ENCODE measurements around the gene ALMS1.
"Not testable (repeated sequence)": the region's sequence is repeated elsewhere in the genome, so short reads cannot be mapped to it uniquely, and the experiment has no call there.

The ALMS1 gene, protein sequence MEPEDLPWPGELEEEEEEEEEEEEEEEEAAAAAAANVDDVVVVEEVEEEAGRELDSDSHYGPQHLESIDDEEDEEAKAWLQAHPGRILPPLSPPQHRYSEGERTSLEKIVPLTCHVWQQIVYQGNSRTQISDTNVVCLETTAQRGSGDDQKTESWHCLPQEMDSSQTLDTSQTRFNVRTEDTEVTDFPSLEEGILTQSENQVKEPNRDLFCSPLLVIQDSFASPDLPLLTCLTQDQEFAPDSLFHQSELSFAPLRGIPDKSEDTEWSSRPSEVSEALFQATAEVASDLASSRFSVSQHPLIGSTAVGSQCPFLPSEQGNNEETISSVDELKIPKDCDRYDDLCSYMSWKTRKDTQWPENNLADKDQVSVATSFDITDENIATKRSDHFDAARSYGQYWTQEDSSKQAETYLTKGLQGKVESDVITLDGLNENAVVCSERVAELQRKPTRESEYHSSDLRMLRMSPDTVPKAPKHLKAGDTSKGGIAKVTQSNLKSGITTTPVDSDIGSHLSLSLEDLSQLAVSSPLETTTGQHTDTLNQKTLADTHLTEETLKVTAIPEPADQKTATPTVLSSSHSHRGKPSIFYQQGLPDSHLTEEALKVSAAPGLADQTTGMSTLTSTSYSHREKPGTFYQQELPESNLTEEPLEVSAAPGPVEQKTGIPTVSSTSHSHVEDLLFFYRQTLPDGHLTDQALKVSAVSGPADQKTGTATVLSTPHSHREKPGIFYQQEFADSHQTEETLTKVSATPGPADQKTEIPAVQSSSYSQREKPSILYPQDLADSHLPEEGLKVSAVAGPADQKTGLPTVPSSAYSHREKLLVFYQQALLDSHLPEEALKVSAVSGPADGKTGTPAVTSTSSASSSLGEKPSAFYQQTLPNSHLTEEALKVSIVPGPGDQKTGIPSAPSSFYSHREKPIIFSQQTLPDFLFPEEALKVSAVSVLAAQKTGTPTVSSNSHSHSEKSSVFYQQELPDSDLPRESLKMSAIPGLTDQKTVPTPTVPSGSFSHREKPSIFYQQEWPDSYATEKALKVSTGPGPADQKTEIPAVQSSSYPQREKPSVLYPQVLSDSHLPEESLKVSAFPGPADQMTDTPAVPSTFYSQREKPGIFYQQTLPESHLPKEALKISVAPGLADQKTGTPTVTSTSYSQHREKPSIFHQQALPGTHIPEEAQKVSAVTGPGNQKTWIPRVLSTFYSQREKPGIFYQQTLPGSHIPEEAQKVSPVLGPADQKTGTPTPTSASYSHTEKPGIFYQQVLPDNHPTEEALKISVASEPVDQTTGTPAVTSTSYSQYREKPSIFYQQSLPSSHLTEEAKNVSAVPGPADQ (N-terminal part only)

DNA sequence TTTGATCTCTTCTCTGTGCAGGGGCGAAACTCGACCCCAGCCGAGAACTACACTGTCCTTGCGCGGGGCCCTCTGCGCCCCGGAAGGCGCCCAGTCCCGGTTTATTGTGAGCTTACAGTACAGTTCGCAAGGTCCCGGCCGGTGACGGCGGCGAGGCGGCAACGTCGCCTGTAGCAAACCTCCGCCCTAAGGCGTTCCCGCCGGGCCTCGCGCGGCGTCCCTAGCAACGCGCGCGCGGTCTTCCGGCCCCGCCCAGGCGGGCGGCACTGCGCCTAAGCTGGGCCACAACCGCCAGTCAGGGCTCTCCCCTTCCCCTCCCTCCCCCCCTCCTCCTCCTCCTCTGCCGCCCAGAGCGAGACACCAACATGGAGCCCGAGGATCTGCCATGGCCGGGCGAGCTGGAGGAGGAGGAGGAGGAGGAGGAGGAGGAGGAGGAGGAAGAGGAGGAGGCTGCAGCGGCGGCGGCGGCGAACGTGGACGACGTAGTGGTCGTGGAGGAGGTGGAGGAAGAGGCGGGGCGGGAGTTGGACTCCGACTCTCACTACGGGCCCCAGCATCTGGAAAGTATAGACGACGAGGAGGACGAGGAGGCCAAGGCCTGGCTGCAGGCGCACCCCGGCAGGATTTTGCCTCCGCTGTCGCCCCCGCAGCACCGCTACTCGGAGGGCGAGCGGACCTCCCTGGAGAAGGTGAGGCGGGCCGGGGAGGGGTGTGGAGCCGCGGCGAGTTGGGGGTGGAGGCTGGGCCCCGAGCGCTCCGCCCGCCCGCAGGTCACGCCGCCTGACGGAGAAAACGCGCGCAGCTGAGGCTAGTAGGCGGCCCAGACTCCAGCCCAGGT lies at the start of gene ALMS1:
TSS of gene ALMS1 (plus strand) at position 333 of the 838 bp plus-strand sequence. CDS start at position 366, 33 bp downstream.
- DNase-seq (ENCODE audit: low read depth), result peak; percentile 74

DNA sequence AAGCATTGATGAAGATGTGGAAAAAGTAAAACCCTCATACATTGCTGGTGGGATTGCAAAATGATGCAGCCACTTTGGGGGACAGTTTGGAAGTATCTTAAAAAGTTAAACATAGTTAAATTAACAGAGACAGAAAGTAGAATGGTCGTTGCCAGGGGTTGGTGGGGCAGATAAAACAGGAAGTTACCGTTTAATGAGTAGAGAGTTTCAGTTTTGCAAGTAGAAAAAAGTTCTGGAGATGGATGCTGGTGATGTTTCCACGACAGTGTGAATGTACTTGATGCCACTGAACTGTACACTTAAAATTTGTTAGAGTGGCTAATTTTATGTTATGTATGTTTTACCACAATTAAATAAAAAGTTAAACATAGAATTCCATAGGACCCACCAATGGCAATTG lies 47.8 kb upstream of the ALMS1 start:
- no peak for DNase-seq (ENCODE audit: low read depth)

GRCh38 chr2:73339201-73339600 lies 46.4 kb upstream of the ALMS1 start:
- no peak for DNase-seq (ENCODE audit: low read depth)

DNA sequence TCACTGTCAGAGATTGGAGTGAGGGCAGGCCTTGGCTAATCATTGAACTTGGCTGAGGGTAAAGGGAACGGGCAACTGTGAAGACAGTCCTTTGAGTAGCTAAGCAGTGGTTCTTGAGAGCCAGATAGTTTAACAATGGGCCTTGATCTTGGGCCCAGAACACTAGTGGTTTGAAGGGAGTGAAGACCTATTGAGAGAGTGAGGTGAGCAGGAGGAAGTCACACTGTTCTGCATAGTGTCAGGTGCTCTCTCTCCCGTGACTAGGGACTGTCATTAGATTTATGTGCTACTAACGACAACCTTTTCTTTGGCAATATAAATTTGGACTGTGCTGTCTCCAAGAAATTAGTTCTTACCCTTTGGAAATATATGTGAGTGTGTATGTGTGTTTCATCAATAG lies 44.6 kb upstream of the ALMS1 start:
- DNase-seq (ENCODE audit: low read depth), result no peak

DNA sequence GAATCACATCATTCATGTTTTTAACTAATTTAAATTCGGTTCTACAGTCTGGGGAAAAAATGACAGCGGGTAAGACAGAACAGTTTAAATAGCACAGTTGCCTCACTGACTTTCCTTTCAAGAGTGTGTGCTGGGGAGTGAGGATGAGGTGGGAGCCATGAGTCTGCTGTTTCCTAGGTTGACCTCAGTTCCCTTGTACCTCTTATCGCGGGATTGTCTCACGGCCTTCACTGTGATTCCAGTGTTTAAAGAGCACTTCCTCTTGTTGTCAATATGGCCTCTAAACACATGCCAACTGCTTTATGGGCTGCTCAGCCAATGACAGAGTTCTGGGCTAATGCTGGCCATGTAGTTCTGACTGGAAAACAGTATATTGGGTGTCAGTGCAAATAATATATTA lies 41.6 kb upstream of the ALMS1 start:
- DNase-seq (ENCODE audit: low read depth), result no peak

DNA sequence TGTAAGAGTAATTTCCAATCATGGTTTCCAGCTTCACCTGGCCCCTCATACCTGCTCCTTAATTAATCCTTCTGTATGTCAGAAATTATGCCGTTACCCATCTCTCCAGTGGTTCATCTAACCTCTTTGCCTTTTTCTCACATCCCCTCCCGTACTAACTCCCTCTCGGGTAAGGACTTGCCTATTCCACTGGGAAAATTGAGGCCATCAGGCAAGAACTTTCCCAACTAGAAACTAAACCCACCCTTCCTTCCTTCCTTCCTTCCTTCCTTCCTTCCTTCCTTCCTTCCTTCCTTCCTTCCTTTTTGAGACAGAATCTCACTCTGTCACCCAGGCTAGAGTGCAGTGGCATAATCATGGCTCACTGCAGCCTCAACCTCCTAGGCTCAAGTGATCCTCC lies 40.9 kb upstream of the ALMS1 start:
- DNase-seq (ENCODE audit: low read depth), result not testable (repeated sequence)

GRCh38 chr2:73350035-73350691 lies 35.5 kb upstream of the ALMS1 start:
- no peak for DNase-seq (ENCODE audit: low read depth)

- DNase-seq (ENCODE audit: low read depth), result no peak
Observed at GRCh38 chr2:73356097-73356496, 29.5 kb upstream of the ALMS1 start.

DNA sequence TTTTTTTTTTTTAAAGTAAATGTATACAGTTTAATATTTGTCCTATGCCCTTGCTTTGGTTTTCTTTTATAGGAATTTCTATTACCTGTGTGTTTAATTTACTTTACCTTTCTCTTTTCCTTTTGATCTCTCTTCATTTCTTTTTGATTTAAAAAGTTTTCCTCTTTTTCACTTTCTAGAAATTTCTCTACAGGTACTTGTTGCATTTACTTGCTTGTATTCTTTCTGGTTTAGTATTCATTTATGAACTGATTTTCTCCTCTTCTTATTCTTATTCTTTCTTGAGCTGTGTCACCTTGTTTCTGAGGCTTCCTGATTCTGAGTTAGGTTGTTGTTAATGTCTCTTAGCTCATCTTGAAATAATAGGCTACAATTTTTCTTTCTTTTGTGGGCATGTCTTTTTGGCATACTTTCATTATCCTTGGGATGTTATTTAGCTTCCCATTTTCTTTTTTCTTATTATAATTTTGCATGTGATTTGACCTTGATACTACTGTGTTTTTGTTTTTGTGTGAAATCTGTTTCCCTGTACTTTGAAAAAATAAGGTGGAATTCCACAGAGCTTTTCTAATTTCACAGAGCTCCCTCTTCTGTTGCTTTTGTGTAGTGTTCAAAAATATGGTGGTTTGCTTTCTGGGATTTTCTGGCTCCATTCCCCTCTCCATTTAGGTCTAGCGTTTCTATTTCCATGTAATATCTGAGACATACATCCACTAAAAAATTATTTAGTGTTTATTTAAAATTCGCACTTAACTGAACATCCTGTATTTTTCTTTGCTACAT lies 25.5 kb upstream of the ALMS1 start:
- DNase-seq (ENCODE audit: low read depth), result no peak

GRCh38 chr2:73366060-73366459 lies 19.6 kb upstream of the ALMS1 start:
- no peak for DNase-seq (ENCODE audit: low read depth)

GRCh38 chr2:73368781-73369180 lies 16.9 kb upstream of the ALMS1 start:
- DNase-seq (ENCODE audit: low read depth), result no peak

DNA sequence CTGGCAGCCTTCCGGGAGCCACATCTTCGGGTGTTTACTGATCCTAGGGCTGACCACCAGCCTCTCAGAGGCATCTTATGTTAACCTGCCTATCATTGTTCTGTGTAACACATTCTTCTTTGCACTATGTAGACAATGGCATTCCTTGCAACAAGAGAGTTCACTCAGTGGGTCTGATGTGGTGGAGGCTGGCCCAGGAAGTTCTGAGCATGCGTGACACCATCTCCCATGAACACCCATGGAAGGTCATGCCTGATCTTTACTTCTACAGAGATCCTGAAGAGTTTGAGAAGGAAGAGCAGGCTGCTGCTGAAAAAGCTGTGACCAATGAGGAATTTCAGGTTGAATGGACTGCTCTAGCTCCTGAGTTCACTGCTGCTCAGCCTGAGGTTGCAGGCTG lies 15.3 kb upstream of the ALMS1 start:
- no peak for DNase-seq (ENCODE audit: low read depth)

- DNase-seq (ENCODE audit: low read depth), result no peak
Observed at GRCh38 chr2:73373344-73373743, 12.3 kb upstream of the ALMS1 start.

DNA sequence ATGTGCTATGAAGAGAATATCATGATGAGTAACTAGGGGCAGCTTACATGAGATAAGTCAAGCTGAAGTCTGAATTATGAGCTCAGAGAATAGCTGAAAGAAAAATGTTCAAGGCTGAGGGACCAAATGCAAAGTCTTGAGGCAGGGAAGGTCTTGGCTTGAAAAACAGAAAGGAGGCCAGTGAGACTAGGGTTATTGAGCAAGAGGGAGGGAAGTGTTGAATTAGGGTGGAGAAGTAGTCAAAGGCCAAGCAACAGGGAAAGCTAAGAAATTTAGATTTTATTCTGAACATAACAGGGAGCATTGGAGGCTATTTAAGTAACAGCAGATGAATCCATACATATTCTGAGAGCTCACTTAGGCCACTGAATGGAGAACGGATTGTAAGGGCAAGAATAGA lies 11.4 kb upstream of the ALMS1 start:
- DNase-seq (ENCODE audit: low read depth), result no peak

GRCh38 chr2:73376681-73377080 lies 9.0 kb upstream of the ALMS1 start:
- no peak for DNase-seq (ENCODE audit: low read depth)

- DNase-seq (ENCODE audit: low read depth), result no peak
Observed at GRCh38 chr2:73383036-73383435, 2.6 kb upstream of the ALMS1 start.

GRCh38 chr2:73385123-73385503 lies 523 bp upstream of the ALMS1 start:
- no peak for DNase-seq (ENCODE audit: low read depth)

DNA sequence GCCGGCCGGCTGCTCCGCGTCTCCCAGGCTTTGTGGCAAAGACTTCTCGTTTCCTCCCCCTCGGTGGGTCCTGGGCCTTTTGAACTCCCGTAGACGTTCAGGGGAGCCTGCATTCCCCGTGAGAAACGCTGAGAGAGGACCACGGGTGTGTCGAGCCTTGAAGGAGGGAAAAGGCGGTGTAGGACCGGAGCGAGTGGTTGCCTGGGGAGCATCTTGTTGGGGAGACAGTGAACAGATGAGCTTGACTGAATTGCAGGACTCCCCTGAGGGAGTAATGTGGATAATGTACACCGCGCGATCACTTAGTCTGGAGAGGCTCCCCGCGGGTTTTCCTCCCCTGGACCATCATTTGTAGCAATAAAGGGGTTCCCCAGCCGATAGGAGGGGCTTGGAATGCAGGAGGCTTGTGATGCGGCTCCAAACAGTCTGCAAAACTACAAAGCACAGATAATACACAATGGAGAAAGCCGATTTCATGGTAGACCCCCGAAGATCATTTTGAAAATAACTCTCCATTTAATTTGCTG lies 769 bp downstream of the ALMS1 start:
- no peak for DNase-seq (ENCODE audit: low read depth)

DNA sequence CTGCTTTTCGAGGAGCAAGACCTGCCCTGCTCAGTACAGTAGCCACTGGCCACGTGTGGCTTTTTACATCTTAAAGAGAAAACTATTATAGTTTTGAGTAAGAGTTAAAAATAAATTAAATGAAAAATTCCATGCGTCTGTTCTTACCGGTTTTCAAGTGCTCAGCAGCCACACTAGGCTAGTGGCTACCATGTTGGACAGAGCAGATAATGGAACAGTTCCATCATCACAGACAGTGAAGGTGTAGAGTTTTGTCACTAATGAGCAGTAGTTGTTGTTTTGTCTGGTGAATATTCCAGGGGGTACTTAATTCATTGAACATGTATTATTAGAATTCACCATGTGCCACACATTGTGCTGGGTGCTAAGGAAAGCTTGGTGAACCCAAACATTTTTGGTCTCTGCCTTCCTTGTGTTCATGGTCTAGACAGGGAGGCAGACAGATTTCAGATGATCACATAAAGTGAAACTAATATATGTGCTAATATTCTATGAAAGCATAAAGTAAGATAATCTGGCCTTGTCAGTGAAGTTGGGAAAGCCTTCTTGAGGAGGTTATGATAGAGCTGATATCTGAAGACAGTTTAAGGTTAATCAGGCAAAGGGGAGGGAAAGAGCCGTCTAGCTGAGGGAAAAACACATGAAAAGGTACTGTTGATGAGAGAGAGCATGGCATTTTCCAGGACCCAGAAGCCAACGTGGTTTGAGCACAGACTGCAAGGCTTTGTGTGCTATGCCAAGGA lies 1.4 kb downstream of the ALMS1 start:
- no peak for DNase-seq (ENCODE audit: low read depth)
